ENCODE results near the gene PCNX3.

Gene PCNX3

DNA sequence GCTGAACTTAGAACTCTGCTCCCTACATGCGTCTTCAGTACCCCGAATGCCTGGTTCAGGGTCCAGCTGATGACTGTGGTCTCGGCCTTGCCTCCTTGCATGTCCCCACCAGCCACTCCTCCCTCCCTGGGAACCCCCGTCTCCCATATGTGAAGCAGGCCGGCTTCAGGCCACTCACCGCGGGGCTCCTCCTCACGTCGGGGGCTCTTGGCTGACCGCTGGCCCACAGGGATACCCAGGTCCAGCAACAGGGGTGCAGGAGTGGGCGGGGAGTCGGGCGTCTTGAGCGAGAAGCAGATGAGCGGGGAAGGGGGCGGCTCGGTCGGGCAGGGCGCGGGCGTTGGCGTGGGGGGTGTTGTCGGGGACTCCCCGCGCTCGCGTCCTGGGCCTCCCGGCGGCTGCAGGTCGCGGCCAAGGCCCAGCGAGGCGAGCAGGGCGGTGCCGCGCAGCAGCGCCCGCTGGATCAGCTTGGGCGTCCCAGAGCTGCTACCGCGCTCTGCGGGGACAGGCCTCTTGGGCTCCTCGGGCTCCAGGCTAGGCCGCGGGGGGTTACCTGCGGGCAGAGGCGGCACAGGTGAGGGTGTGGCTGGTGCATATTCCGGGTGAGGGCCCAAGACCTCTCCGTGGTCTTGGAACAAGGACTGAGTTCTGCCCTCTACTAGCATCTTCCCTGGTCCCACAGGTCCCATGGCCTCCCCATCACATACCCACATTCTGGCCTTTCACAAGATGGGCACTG, 16.2 kb upstream of the PCNX3 start:
- H3K4me3 ChIP-seq (ENCODE audit: low read length), result no peak overlapping the region
- TF ChIP-seq ZNF274 (IDR thresholded peaks at IDR 0.05; ENCODE audit: low read depth, low read length), result no peak

DNA sequence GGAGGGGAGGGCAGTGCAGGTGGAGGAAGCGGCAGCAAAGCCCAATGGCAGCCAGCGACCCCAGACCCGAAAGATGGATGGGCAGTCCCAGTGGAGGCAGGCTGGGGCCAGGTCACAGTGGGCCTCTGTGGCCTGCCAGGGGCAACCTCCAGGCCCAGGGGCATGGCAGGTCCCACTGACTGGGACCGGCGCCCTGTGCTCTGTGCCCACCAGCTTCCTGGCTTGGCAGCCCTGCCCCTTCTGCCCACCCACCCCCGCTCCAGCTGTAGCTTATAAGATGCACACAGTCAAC, 15.7 kb upstream of the PCNX3 start:
- no peak for TF ChIP-seq ZNF274 (IDR thresholded peaks at IDR 0.05; ENCODE audit: low read depth, low read length)
- H3K4me3 ChIP-seq (ENCODE audit: low read length), result no peak overlapping the region

DNA sequence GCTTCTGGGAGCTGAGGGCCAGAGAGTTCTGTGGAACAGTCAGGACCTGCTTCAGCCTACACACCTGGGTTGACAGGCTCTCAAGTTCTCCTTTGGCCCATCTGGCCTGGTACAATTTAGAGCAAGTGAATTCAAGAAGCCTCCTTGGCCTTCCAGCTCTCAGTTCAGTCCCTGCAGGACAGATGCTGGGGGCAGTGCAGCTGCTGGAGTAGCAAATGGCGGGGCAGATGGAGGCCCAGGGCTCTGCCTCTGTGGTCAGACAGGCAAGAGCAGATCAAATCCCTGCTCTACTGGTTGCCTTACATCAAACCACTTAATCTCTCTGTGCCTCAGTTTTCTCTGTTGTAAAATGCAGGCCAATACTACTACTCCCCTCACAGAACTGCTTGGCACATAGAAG, 11.3 kb upstream of the PCNX3 start:
- no peak overlapping the region for H3K4me3 ChIP-seq (ENCODE audit: low read length)
- TF ChIP-seq ZNF274 (IDR thresholded peaks at IDR 0.05; ENCODE audit: low read depth, low read length), result no peak

DNA sequence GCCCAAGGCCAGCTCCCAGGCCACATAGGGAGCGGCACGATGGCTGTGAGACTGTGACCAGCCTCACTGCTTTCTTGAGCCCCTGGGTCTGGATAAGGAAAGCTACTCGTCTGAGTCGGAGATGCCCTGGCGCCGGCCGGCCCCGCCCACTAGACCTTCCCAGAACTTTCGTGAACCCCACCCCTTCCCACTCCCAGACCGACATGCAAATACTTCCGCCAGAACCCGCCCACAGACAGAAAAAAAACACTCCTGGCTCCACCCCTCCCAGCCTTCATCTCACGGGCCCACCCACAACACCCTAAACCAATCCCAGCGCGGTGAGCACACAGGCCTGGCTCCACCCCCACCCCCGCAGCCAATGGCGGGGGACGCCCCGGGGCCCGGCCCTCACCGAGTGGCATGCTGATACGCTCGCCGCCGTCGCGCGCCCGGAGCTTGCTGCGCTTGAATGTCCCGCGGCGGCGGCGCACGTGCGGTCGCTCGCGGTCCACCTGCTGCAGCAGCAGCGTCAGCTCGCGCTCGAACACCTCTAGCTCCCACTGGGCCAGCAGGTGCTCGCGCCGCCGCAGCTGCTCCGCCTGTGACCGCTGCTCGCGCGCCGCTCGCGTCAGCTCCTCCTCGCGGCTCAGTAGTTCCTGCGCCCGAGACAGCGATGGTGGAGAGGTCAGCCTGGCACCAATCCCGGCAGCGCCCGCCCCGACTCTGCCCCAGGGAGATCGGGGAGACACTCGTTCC, 8.5 kb upstream of the PCNX3 start:
- H3K4me3 ChIP-seq (ENCODE audit: low read length), result no peak overlapping the region
- no peak for TF ChIP-seq ZNF274 (IDR thresholded peaks at IDR 0.05; ENCODE audit: low read depth, low read length)

DNA sequence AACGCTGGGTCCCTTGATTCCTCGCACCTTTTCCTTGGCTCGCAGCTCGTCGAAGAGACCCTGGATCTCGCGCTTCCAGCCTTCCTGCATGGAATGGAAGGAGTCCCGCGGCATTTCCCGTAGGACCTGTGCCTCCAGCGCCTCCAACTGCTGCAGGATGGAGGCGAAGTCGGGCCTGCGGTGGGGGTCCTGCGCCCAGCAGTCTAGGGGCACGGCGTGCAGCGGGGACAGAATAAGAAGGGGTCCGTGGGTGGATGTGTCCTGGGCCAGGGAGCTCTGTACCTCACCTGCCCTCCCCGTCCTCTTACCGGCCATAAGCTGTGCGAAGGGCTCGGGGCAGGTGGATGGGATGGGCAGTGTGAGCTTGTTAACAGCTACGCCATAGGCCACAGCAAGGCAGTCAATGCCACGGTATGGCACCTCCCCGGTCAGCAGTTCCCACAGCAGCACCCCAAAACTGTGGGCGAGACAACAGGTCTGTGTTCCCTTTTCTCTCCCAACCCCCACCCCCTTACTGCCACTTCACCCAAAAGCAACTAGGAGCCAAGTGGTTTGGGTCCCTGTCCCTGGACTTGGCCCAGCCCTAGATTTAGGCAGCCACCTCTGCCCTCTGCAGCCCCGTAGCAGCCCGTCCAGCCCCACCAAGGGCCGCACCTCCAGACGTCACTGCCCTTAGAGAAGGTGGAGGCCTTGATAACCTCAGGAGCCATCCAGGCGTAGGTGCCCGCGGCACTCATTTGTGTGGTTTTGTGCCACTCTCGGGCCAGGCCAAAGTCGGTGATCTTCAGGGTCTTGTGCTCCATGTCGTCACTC, 7.8 kb upstream of the PCNX3 start:
- H3K4me3 ChIP-seq (ENCODE audit: low read length), result no peak overlapping the region
- no peak for TF ChIP-seq ZNF274 (IDR thresholded peaks at IDR 0.05; ENCODE audit: low read depth, low read length)

DNA sequence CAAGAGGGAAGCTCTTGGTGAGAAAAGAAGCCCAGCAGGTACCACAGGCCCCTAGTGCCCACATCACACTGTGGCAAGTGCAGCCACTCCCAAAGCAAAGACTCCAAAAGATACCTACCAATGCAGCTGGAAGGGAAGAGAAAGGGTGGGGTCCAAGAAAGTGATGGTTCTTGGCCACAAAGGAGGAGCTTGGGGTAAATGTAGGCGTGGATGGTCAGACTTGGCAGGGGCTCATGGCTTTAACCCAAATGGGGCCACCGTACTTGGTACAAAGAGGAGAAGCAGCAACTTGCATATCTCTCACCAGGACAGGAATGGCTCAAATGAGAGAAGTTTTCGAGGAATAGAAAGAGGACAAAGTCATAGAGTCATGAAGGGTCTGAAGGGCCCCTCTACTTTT, 6.3 kb upstream of the PCNX3 start:
- no peak overlapping the region for H3K4me3 ChIP-seq (ENCODE audit: low read length)
- TF ChIP-seq ZNF274 (IDR thresholded peaks at IDR 0.05; ENCODE audit: low read depth, low read length), result no peak

DNA sequence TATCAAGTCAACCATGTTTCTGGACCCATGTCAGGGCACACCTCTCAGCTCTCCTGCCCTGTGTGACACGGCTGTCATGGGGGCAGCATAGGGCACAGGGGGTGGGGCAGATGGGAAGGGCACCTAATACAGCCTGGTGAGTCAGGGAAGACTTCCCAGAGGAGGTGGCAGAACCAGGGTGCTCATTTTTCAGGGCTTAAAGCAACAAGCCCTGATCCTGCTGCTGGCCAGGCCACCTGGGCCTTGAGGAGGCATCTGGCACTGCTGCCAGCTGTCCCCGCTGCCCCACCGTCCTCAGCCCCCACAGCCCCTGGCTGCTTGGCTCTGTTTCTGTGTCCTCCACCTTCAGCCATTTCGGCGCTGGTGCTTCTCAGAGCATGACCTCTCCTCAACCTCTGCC, 5.9 kb upstream of the PCNX3 start:
- no peak for TF ChIP-seq ZNF274 (IDR thresholded peaks at IDR 0.05; ENCODE audit: low read depth, low read length)
- H3K4me3 ChIP-seq (ENCODE audit: low read length), result no peak overlapping the region

DNA sequence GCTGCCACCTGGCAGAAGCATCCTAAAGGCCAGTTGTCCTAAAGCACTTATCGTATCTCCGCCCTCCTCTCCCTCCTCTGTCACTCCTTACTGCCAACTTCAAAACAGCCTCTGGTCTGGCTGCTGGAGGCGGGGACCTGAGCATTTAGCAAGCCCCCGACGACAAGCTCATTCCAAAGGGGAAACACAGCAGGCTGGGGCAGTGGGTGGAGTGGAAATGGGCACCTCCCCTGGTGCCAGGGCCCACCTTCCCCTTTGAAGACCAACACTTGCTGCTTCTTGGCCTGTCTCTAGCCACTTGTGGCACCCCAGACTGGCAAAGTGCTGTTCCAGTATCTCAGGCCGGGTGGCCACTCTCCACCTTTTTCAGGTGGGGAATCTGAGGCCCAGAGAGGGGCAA, 5.2 kb upstream of the PCNX3 start:
- H3K4me3 ChIP-seq (ENCODE audit: low read length), result no peak overlapping the region
- no peak for TF ChIP-seq ZNF274 (IDR thresholded peaks at IDR 0.05; ENCODE audit: low read depth, low read length)

DNA sequence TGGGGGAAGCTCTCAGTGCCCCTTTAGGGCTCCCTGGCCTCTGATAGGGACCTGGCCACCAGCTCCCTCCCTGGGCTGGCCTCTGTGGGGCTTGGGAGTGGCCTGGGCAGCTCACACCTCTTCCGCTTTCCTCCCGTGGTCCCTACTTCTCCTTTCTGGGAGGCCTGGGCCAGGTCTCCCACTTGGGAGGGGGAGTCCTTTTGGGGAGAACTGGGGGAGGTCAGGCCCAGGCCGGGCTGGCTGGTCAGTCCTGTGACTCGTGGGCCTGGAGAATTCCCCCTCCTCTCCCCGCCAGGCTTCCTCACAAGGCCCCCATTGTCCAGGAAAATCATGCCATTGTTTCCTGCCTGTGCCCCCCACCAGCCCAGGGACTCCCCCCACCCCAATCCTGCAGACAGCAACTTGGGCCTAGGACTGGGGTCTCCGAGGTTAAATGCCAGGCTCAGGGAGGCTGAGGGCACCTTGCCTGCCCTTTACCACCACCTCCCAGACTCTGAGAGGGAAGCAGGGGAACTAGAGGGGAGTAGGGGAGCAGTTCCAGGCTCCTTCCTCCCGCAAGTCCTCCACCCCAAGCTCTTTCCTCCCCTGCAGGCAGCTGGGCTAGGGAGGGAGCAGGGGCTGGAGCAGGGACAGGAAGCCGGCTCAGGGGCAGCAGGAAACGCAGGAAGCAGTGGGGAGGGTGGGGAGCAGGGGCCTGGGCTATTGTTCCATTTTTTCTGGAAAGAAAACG, 4.4 kb upstream of the PCNX3 start:
- peak overlapping the region; percentile 85; the same call in 1 of the 2 replicates for H3K4me3 ChIP-seq (ENCODE audit: low read length)

DNA sequence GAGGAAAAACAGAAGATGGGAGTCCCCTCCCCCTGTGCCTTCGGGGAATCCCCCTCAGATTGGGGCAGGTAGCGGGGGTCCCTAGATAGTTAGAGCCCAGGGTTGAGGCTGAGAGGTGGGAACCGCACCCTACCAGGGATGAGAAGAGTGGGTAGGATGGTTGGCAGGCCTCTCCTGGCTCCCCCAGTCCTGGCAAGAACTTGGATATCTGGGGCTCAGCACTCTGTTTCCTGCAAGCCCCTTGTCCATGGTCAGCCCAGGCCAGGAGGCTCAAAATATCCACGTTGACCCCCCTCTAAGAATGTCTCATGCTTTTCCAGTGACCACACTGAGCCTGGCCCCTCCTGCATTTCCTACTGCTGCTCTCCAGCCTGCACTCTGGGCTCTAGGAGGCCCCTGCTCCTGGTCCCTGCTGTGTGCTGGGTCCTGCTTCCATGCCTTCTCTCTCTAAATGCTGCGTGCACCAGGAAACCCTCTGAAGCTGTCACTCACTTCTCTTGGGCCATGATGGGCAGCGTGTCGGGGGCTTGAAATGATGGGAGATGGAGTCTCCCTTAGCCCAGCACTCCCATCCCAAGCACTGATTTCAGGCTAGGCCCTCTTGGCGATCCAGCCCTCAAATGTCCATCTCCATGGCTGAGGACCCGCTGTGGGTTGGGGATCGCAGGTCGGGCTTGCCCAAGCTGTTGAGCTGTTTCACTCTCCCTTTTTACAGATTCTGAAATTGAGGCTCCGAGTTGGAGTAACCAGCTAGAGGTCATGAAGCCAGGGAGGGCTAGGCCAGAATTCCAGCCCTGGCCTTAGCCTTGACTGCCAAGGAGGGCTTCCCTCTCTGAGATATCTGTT, 3.6 kb upstream of the PCNX3 start:
- peak overlapping the region; percentile 85; the same call in 1 of the 2 replicates for H3K4me3 ChIP-seq (ENCODE audit: low read length)
- no peak for TF ChIP-seq ZNF274 (IDR thresholded peaks at IDR 0.05; ENCODE audit: low read depth, low read length)

More for the DNA sequence above, 4.4 kb upstream of the PCNX3 start:
- TF ChIP-seq ZNF274 (IDR thresholded peaks at IDR 0.05; ENCODE audit: low read depth, low read length), result no peak

DNA sequence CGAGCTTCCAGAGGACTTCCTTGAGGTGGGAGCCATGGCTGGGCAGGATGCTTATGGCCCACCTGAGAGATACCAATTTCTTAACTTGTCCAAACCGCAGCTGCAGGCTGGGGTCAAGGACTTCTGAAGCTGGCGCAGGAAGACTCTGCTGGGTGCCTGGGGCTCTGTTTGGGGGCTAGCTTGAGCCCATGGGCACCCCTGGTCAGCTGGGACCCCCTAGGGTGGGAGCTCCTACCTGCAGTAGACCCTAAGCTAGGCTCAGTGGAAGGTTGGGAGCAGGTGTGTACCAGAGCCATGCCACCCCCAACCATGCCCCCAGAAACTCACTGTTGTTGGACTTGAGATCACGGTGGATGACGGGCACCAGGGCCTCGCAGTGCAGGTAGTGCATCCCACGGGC, 2.9 kb upstream of the PCNX3 start:
- H3K4me3 ChIP-seq (ENCODE audit: low read length), result peak overlapping the region; percentile 85; the same call in 1 of the 2 replicates
- no peak for TF ChIP-seq ZNF274 (IDR thresholded peaks at IDR 0.05; ENCODE audit: low read depth, low read length)

DNA sequence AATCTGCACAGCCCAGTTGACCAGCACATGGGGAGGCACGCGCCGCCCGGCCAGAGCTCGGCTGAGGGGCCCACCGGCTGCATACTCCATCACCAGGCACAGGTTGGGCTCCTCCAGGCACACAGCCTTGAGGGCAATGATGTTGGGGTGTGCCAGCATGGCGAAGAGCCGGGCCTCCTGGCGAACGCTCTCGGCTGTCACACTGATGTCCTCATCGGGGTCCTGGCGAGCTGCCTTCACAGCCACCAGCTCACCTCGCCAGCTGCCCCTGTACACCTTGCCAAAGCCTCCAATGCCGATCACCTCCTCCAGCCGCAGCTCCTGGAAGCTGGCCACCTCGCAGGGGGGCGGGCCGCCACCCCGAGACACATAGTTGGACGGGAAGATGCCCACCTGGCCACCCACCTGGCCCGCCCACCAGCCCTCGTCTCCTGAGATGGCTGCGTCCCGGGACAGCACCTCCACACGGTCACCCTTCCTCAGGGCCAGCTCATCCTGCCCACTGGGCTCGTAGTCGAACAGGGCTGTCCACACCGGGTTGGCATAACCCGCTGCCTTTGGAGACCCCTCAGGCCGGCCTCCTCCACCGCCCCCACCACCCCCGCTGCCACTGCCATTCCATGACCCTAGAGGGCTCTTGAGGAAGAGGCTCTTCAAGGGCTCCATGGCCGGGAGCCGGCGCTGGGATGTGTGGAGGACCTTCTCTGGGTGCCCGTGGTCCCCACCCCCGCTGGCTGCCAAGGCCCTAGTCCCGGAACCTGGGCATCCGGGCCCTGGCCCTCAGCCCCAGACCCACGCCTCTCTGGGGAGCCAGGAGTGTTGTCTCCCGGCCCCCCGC, 2.3 kb upstream of the PCNX3 start:
- no peak for TF ChIP-seq ZNF274 (IDR thresholded peaks at IDR 0.05; ENCODE audit: low read depth, low read length)
- H3K4me3 ChIP-seq (ENCODE audit: low read length), result peak overlapping the region; percentile 85

All from GM08714 (cell line).